Stimulated activated naive CD4-positive, alpha-beta T cell treated with Interleukin-2 at 50 U/mL for 16 hours (primary cell): Measurements from ENCODE around the gene MAD2L2.

Experiments
- DNase-seq: peaks from one replicate; lab custom pipeline; 2025; lab: John Stamatoyannopoulos, UW

Gene MAD2L2

DNA sequence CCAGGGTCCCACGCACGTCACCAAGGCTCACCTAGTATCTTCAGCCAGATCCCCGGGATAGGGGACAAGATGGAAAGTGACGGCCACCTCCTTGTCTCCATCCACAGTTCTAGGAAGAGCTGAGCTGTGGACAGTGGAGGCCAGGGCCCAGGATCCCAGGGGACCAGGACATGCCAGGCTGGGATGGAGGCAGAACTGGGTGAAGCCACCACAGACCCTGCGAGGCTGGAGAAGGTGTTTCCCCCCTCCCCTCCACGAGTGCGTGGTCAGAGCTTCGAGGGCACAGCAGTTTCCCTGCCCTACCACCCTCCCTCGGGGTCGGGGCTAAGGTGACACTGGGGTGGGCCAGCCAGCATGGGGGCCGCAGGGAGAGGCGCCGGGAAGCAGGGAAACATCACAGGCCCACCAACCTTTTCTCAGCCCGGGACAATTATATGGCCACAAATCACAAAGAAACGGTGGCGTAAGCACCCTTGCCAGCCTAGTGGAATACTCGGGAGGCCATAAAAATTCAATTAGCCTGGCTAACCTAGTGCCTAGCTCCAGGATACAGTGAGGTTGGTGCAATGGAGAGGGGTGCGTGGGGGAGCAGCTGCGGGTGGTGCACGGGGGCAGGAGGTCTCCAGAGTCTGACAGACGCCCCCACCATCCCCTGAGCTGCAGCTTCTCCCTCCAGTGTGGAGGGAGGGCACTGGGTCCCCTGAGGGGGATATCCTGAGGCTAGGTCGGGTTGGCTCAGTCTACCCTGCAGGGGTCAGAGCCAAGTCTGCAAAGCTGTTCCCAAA is 23.9 kb upstream of the MAD2L2 start:
- DNase-seq: no peak

DNA sequence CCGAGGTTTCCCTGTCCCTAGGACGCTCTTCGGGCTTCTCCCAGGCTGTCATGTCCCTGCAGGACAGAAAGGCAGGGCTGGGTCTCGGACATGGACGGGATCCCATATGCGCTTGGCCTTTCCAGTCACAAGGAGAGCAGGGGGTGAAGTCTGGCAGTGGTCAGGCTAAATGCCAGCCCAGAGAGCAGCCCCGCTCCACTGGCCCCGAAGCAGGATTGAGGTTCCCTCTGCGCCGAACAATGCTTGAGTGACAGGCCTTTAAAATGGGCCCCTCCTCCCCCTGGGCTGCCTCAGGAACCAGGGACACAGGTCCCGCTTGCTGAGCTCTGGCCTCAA is 23.2 kb upstream of the MAD2L2 start:
- DNase-seq: no peak

GRCh38 chr1:11703357-11704193 is 22.6 kb upstream of the MAD2L2 start:
- no peak for DNase-seq

- DNase-seq: no peak
These were observed 21.2 kb upstream of the MAD2L2 start for GRCh38 chr1:11701981-11702803.

GRCh38 chr1:11701551-11701961 is 20.6 kb upstream of the MAD2L2 start:
- no peak for DNase-seq

GRCh38 chr1:11700601-11701467 is 19.9 kb upstream of the MAD2L2 start:
- no peak for DNase-seq

GRCh38 chr1:11697893-11698210 is 16.9 kb upstream of the MAD2L2 start:
- no peak for DNase-seq

DNA sequence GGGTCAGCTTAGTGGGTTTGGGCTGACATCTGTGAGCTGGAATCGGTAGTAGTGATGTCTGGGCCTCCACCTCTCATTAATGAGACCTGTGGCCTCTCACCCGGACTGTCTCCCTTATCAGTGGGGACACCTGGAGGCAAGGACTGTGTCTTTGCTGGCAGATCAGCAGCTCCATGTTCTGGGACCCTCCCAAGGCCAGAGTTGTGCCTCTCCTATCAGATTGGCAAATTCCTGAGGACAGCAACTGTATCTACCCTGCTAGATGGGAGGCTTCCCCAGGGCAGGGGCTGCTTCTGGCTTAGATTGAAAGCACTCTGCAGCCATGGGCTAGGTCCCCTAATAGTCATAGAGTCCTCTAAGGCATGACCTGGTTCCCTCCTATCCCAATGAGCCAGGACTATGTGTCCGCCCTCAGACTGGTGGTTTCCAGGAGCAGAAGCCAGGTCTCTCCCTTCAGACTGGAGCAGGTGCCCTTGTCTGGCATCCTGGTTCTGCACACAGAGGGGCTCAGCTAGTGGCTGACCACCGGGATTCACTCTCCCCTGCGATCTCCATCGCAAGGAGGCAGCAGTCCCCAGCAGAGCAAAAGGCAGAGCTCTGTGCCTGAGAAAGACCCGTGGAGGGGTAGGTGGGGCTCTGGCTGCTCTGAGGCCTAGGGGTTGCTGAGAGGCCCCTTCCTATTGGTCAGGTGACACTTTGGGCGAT is 16.4 kb upstream of the MAD2L2 start:
- DNase-seq: no peak

DNA sequence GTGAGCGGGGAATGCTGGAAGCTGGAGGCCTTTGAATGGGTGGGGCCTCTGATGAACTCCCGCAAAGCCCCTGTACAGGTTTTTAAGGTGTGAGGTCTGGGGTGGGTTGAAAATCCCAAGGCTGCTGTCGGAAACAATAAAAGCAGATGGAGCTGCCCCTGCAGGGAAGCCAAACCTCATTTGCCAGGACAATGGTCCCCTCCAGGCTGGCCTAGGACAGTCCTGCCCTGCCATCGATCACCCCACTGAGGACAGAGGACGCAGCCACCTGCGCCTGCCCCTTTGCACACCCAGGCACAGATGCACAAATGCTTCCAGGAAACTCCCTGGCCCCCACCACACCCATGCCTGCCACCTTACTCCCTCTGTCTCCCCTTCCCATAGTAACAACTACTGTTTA is 14.9 kb upstream of the MAD2L2 start:
- DNase-seq: no peak

GRCh38 chr1:11693917-11694316 is 13.0 kb upstream of the MAD2L2 start:
- DNase-seq: no peak

DNA sequence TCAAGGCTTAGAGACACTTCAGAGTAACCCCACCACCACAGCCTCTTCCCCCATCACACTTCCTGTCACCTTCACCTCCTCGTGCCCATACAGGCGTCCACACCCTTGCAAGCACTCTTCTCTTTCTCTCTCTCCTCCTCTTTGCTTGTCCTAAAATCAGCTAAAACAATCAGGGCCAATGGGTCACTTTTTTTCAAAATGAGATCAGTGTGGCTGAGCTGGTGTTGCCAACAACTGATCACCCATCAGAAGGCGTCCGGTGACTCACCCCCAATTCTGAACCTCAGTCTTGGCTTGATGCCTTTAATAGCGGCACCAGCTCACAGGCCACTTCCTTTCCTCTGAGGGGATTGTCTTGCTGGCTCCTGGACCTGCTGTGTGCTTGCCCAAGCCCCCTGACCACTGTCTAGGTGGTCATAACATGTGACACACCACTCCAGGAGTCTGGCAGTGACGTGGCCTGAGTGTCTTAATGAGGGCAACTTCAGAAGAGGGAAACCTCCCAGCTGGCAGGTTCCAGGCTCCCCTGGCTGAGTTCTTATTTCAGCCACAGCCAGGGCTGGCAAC is 12.2 kb upstream of the MAD2L2 start:
- DNase-seq: peak; percentile 30

- DNase-seq: no peak
These were observed 11.2 kb upstream of the MAD2L2 start for GRCh38 chr1:11691928-11692711.

DNA sequence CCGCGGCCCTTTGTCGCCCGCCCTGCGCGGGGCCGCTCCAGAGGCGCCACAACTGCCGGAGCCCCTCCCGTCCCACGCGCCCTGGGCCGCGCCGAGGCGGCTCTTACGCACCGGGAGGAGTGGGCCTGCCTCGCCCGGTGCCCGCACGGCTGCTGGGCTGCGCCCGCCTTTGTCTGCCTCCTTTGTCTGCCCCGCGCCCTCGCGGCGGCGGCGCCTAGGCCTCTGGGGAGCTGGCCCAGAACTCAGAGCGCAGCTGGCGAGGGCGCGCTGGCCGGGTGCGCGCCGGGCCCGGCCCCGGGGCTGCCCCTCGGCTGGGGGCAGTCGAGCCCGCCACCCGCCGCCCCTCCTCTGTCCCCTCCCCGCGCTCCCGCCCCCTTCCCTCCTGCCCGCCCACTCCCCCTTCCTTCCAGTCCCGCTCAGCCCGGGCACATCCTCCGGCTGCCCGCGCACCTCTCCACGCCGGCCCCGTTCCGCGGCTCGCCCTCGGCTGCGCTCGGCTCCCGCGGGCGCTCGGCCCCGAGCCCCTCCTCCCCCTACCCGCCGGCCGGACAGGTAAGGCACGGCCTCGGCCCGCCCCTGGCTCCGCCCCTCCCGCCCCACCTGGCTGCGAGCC is 10.5 kb upstream of the MAD2L2 start, which contains the start of gene DRAXIN:
Gene DRAXIN, plus strand, starts transcription at position 409 of the 613 bp plus-strand sequence. CDS start 14,549 bp downstream, outside the sequence.
- DNase-seq: no peak

DNA sequence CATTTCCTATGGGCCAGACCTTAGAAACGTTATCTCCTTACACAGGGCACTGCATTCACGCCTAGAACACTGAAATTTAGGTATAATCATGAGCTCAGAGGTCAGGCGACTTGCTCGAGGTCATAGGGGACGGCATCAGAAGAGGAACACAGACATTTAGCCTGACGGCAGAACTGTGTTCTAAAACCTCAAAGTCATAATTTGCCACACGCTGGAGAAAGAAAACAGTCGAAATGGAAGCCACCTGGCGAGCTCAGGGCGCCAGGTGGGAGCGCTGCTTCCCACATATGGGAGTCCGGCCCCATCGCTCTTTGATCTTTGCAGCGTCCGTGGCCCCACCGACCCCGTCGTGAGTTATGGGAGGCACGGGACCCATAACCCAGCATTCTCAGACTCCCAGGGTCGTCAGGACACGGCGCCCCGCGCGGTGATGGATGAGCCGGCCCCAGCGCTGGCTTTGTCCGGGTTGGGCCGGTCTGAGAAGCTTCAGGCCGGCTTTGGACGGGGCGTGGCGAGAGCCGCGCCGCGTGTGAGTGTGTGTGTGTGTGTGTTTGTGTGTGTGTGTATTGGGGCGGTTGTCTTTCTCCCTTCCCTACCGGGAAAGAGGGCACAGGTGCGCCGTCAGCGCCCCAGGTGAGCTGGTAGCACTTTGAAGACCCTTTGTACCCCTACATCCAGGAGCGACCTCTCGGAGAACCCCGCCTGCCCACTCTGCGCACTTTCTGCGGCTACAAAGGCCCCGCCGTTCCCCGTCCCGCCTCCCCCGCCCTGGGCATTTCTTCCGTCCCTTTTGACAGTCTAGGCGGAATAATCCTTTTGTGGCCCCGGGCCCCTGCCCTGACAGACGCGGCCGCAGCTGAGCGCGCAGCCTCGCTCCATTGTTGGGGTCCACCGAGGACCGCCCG is 9.7 kb upstream of the MAD2L2 start:
- no peak for DNase-seq

DNA sequence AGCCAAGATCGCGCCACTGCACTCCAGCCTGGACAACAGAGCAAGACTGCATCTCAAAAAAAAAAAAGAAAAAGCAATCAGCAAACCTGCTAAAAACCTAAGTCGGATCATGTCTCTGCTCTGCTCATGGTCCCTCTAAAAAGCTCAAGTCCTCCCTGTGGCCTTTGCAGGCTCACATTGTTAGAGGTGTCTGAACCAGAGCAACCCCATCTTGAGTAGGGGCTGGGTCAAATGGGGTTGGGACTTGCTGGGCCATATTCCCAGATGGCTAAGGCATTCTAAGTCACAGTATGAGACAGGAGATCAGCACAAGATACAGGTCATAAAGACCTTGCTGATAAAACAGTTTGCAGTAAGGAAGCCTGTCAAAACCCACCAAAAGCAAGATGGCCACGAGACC is 7.6 kb upstream of the MAD2L2 start:
- no peak for DNase-seq

DNA sequence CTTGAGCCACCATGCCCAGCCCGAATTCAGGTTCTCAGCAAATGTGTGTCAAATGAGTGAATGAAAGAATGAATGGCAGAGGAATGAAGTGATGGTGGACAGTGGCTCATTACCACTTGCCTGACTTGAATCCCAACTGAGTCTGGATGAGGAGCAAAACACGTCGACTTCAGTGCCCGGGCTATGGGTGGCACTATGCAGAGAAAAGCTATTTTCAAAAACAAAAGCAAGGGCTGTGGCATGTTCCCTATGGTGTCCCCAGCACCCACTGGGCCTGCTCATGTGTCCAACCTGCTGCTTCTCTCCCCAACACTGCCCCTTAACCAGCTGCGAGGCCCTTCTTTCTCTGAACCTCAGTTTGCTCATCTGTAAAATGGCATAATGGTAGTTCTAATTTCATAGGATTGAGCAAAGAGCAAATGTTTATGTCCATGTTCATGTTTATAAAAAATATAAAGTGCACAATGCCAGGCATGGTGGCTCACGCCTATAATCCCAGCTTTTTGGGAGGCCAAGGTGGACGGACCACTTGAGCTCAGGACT is 4.3 kb upstream of the MAD2L2 start:
- no peak for DNase-seq

DNA sequence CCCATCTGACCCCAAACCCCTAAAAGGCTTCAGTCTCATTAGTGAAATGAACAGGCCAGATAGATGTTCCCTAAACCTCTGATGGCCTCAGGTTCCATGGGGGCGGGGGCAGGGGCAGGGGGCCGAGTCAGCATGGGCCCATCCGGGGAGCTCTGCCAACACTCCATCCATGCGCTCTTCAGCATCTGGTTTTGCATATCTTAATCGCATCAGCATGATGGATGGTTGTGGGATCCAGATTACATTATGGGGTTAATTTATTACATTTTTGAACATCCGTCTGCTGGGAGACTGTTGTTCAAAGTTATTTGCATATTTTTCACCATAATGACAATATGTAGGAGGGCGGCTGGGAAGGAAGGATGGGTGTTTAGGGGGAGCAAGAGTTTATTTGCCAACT is 3.1 kb upstream of the MAD2L2 start:
- no peak for DNase-seq

GRCh38 chr1:11682799-11683198 is 1.9 kb upstream of the MAD2L2 start:
- no peak for DNase-seq
